Measurements from ENCODE around the gene WNT9B.

WNT9B gene

GRCh38 chr17:46851029-46851741, at the start of gene WNT9B:
Gene WNT9B, plus strand, starts transcription at chr17:46851583. Its CDS starts 56 bp downstream, at chr17:46851639.
- Histone ChIP-seq H3K4me3 (ENCODE audit: low read depth, low read length) (peak within 1 kb of the TSS; percentile 72), H3K9me3 (ENCODE audit: control insufficient read depth, insufficient read depth, low read length) (no peaks in the 10 kb centered on the region), H3K27me3 (ENCODE audit: control insufficient read depth, insufficient read depth, low read length) (peaks cover 63% of the 10 kb centered on the region), H3K27ac (ENCODE audit: low read depth, low read length) (no peak within 1 kb of the TSS), H3K4me1 (ENCODE audit: control insufficient read depth, insufficient read depth, low read length) (peaks cover 8% of the 10 kb centered on the region; the same call in 1 of the 2 replicates), H3K36me3 (ENCODE audit: control insufficient read depth, insufficient read depth, low read length) (no peaks in the 10 kb centered on the region), H3K9ac (ENCODE audit: low read depth, low read length) (no peak within 1 kb of the TSS)

- H3K36me3 ChIP-seq (ENCODE audit: control insufficient read depth, insufficient read depth, low read length): no peaks in the 10 kb centered on the region
These were observed 48.6 kb upstream of the WNT9B start for GRCh38 chr17:46802800-46803199.

GRCh38 chr17:46803544-46803943, 47.8 kb upstream of the WNT9B start:
- no peaks in the 10 kb centered on the region for H3K36me3 ChIP-seq (ENCODE audit: control insufficient read depth, insufficient read depth, low read length)
- no peak overlapping the region for H3K9ac ChIP-seq (ENCODE audit: low read depth, low read length)
- no peak overlapping the region for H3K27ac ChIP-seq (ENCODE audit: low read depth, low read length)
- no peak overlapping the region for H3K4me3 ChIP-seq (ENCODE audit: low read depth, low read length)
- H3K9me3 ChIP-seq (ENCODE audit: control insufficient read depth, insufficient read depth, low read length): no peaks in the 10 kb centered on the region
- H3K27me3 ChIP-seq (ENCODE audit: control insufficient read depth, insufficient read depth, low read length): no peaks in the 10 kb centered on the region
- no peaks in the 10 kb centered on the region for H3K4me1 ChIP-seq (ENCODE audit: control insufficient read depth, insufficient read depth, low read length)

More at GRCh38 chr17:46802800-46803199, 48.6 kb upstream of the WNT9B start:
- Histone ChIP-seq H3K4me1 (ENCODE audit: control insufficient read depth, insufficient read depth, low read length) (no peaks in the 10 kb centered on the region), H3K9ac (ENCODE audit: low read depth, low read length) (no peak overlapping the region), H3K4me3 (ENCODE audit: low read depth, low read length) (no peak overlapping the region), H3K9me3 (ENCODE audit: control insufficient read depth, insufficient read depth, low read length) (no peaks in the 10 kb centered on the region), H3K27ac (ENCODE audit: low read depth, low read length) (no peak overlapping the region), H3K27me3 (ENCODE audit: control insufficient read depth, insufficient read depth, low read length) (no peaks in the 10 kb centered on the region)

DNA sequence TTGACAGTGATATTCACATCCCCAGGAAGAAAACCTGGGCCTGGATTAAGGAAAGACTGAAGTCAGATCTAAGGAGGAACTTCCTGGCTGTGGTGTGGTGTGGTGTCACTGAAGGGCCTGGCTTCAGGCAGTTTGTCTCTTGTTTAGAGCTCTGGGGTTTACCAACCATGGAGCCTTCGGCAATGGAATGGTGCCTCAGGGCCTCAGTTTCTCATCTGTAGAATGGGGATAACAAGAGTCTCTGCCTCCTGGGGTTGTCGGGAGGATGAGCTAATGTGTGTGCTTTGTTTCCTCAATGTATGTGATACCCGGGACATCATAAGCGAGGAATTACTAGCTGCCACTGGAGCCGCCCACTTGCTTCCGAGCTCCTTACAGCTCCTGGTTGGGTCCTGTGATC, 45.6 kb upstream of the WNT9B start:
- H3K9ac ChIP-seq (ENCODE audit: low read depth, low read length): no peak overlapping the region
- no peaks in the 10 kb centered on the region for H3K9me3 ChIP-seq (ENCODE audit: control insufficient read depth, insufficient read depth, low read length)
- no peaks in the 10 kb centered on the region for H3K27me3 ChIP-seq (ENCODE audit: control insufficient read depth, insufficient read depth, low read length)
- H3K4me1 ChIP-seq (ENCODE audit: control insufficient read depth, insufficient read depth, low read length): peaks cover 5% of the 10 kb centered on the region
- H3K27ac ChIP-seq (ENCODE audit: low read depth, low read length): no peak overlapping the region
- H3K4me3 ChIP-seq (ENCODE audit: low read depth, low read length): no peak overlapping the region
- no peaks in the 10 kb centered on the region for H3K36me3 ChIP-seq (ENCODE audit: control insufficient read depth, insufficient read depth, low read length)

DNA sequence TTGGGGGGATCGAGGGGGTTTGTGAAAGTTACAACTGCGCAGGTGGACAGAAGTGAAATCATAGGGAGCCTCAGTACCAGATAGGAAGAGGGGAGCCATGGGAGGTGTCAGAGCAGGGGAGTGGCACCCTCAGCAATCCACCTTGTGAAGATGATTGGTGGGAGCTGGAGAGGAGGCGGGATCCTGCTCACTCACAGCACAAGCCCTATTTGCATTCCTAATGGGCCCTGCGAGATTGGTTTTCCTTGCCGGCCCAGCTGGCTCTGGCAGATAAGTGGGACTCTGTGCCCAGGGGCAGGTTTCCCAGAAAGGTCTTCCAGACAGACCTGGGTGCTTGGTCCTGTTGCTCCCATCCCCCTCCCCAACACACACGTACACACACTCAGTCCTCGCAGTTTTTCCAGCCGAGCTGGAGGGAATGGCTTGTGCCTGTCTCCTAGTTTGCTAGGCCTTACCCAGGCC, 42.2 kb upstream of the WNT9B start:
- no peak overlapping the region for H3K4me3 ChIP-seq (ENCODE audit: low read depth, low read length)
- H3K9ac ChIP-seq (ENCODE audit: low read depth, low read length): no peak overlapping the region

DNA sequence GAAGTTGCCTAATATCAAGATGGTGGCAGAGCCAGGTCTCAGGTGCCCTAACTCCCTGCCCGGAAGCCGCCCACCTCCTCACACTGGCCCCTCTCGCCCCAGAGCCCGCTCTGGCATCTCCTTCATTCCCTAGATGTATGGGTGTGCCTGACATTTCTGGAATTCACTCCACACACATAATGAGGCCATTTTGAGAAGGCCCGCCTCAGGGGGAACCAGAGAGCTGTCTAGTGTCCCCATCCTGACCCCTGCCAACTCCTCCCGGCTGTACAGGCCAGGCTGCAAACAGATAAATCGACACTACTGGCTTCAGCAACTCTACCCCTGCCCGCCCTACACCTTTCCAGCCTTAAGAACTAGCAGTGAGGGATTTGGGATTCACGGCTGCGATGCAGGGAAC, 40.5 kb upstream of the WNT9B start:
- Histone ChIP-seq H3K9me3 (ENCODE audit: control insufficient read depth, insufficient read depth, low read length) (no peaks in the 10 kb centered on the region), H3K4me3 (ENCODE audit: low read depth, low read length) (no peak overlapping the region), H3K36me3 (ENCODE audit: control insufficient read depth, insufficient read depth, low read length) (no peaks in the 10 kb centered on the region), H3K27me3 (ENCODE audit: control insufficient read depth, insufficient read depth, low read length) (peaks cover 23% of the 10 kb centered on the region), H3K27ac (ENCODE audit: low read depth, low read length) (no peak overlapping the region), H3K4me1 (ENCODE audit: control insufficient read depth, insufficient read depth, low read length) (peaks cover 15% of the 10 kb centered on the region), H3K9ac (ENCODE audit: low read depth, low read length) (no peak overlapping the region)

More for the DNA sequence above, 42.2 kb upstream of the WNT9B start:
- no peak overlapping the region for H3K27ac ChIP-seq (ENCODE audit: low read depth, low read length)
- H3K9me3 ChIP-seq (ENCODE audit: control insufficient read depth, insufficient read depth, low read length): no peaks in the 10 kb centered on the region
- no peaks in the 10 kb centered on the region for H3K36me3 ChIP-seq (ENCODE audit: control insufficient read depth, insufficient read depth, low read length)
- H3K4me1 ChIP-seq (ENCODE audit: control insufficient read depth, insufficient read depth, low read length): peaks cover 6% of the 10 kb centered on the region
- H3K27me3 ChIP-seq (ENCODE audit: control insufficient read depth, insufficient read depth, low read length): peaks cover 13% of the 10 kb centered on the region; the same call in 1 of the 2 replicates

DNA sequence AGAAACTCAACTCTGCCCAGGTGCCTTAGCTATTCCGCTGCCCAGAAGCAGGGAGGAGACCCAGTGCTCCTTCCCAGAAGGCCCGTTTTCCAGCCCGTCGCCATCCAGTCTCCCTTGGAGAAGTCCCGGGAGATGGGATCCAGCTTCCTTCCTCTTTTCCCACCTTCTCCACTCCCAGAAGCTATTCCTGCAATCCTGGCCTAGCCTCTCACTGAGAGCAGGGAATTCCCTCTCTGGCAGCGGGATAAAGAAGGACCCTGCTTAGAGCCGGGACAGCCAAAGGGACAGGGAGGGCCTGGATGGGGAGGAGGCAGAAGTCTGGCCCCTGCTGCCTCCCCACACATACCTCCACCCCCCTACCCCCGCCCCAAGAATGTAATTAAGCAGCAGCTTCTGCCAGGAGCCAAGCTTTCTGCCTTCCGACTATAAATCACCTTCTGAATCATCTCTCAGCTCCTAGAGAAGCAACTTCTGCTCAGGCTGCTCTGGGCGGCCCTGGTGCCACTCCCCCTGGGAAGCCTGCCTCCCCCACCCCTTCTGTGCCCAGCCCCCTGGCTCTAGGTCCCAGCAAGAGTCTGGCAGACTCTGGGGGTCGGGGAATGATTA, 39.3 kb upstream of the WNT9B start:
- H3K4me1 ChIP-seq (ENCODE audit: control insufficient read depth, insufficient read depth, low read length): peaks cover 25% of the 10 kb centered on the region
- no peaks in the 10 kb centered on the region for H3K9me3 ChIP-seq (ENCODE audit: control insufficient read depth, insufficient read depth, low read length)
- H3K27me3 ChIP-seq (ENCODE audit: control insufficient read depth, insufficient read depth, low read length): peaks cover 36% of the 10 kb centered on the region
- H3K4me3 ChIP-seq (ENCODE audit: low read depth, low read length): no peak overlapping the region
- no peaks in the 10 kb centered on the region for H3K36me3 ChIP-seq (ENCODE audit: control insufficient read depth, insufficient read depth, low read length)
- H3K9ac ChIP-seq (ENCODE audit: low read depth, low read length): no peak overlapping the region
- H3K27ac ChIP-seq (ENCODE audit: low read depth, low read length): peak overlapping the region; percentile 16

DNA sequence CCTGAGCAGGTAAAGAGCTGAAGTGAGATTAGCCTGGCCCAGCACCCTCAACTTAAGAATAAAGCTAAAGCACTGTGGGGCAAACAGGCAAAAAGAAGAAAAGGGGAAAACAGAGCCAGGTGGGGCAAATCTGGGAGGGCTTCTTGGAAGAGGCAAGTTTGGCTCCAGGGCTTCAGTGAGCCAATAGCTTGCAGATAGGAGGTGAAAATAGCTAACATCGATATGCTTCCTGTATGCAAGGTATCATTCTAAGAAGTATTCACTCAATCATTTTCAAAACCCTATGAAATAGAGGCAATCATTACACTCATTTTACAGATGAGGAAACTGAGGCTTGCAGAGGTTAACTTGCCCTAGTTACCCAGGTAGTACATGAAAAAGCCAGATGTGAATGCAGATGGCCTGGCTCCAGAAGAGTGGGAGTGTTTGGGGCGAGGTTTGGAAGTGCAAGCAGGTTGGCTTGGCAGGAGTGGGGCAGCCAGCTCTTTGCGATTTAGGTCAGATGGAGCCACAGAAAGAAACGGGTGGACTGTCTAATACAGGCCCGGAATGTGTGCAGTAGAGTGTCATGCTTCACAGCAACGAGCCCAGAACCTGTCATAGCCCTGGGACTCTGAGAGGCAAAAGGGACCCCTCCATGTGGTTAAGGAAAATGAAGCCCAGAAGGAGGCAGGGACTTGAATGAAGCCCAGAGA, 38.6 kb upstream of the WNT9B start:
- Histone ChIP-seq H3K9ac (ENCODE audit: low read depth, low read length) (no peak overlapping the region), H3K27ac (ENCODE audit: low read depth, low read length) (peak overlapping the region; percentile 16), H3K4me1 (ENCODE audit: control insufficient read depth, insufficient read depth, low read length) (peaks cover 29% of the 10 kb centered on the region), H3K36me3 (ENCODE audit: control insufficient read depth, insufficient read depth, low read length) (no peaks in the 10 kb centered on the region), H3K27me3 (ENCODE audit: control insufficient read depth, insufficient read depth, low read length) (peaks cover 42% of the 10 kb centered on the region), H3K4me3 (ENCODE audit: low read depth, low read length) (no peak overlapping the region), H3K9me3 (ENCODE audit: control insufficient read depth, insufficient read depth, low read length) (no peaks in the 10 kb centered on the region)

DNA sequence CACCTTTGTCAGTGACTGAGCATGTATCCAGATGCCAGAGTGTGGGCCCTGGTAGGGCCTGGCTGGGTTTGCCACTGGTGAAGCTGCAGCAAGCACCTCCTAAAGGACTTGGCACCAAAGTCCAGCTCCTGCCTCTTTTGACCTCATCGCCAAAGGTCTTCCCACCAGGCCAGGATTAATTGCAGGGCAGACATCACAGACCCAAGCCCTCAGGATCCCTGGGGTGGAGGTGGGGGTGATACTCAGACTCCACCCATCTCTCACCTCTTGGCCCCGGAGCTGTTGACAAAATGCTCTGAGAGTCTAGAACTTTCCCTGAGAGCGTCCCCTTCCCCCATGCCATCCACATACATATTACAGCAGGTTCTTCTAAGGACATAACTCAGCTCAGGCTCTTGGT, 37.5 kb upstream of the WNT9B start:
- Histone ChIP-seq H3K4me3 (ENCODE audit: low read depth, low read length) (no peak overlapping the region), H3K4me1 (ENCODE audit: control insufficient read depth, insufficient read depth, low read length) (peaks cover 33% of the 10 kb centered on the region), H3K36me3 (ENCODE audit: control insufficient read depth, insufficient read depth, low read length) (no peaks in the 10 kb centered on the region), H3K9ac (ENCODE audit: low read depth, low read length) (no peak overlapping the region), H3K27me3 (ENCODE audit: control insufficient read depth, insufficient read depth, low read length) (peaks cover 54% of the 10 kb centered on the region), H3K27ac (ENCODE audit: low read depth, low read length) (no peak overlapping the region), H3K9me3 (ENCODE audit: control insufficient read depth, insufficient read depth, low read length) (no peaks in the 10 kb centered on the region)

- Histone ChIP-seq H3K9ac (ENCODE audit: low read depth, low read length) (no peak overlapping the region), H3K27me3 (ENCODE audit: control insufficient read depth, insufficient read depth, low read length) (peaks cover 59% of the 10 kb centered on the region), H3K4me1 (ENCODE audit: control insufficient read depth, insufficient read depth, low read length) (peaks cover 34% of the 10 kb centered on the region), H3K27ac (ENCODE audit: low read depth, low read length) (no peak overlapping the region), H3K9me3 (ENCODE audit: control insufficient read depth, insufficient read depth, low read length) (no peaks in the 10 kb centered on the region), H3K4me3 (ENCODE audit: low read depth, low read length) (no peak overlapping the region), H3K36me3 (ENCODE audit: control insufficient read depth, insufficient read depth, low read length) (no peaks in the 10 kb centered on the region)
These were observed 36.9 kb upstream of the WNT9B start for GRCh38 chr17:46814446-46814845.

All from HUES48 (cell line).